ENCODE measurements around the gene KRT16. TPM values are rescaled to one million over a fixed set of nuclear protein-coding genes. Genes with fewer than 3 reads are reported as not detected.
A peak's percentile ranks its signal among the peaks of the same experiment; 100 is the strongest.

KRT16 gene
- total RNA-seq, 1 donor: 2.0 TPM

DNA sequence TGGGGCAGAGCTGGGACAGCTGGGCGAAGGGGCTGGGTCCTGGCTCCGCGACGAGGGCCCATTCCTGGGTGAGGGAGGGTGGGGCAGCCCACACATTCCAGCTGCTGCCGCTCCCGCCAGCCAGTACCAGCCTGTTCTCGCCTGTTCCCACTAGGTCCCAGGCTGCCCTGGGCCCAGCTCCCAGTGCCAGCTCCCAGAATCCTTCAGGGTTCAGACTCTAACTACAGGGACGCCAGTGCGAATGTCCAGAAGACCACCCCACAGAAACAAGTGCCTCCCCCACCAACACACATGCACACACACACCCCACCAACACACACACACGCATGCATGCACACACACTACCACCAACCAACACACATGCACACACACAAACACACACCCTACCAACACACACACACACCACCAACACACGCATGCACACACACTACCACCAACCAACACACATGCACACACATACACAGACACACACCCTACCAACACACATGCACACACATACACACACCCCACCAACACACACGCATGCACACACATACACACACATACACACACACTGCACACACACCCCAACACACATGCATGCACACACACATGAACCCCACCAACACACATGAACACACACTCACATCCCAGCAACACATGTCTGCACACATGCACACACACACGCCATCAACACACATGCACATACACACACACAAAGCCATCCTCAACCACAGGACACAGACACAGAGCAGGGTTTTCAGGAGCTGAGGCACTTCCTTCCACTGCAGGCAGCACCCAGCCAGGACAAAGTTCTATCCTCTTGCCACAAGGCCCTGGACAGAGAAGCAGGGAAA is 39.3 kb upstream of the KRT16 start:
- TF ChIP-seq, protein P1, sequence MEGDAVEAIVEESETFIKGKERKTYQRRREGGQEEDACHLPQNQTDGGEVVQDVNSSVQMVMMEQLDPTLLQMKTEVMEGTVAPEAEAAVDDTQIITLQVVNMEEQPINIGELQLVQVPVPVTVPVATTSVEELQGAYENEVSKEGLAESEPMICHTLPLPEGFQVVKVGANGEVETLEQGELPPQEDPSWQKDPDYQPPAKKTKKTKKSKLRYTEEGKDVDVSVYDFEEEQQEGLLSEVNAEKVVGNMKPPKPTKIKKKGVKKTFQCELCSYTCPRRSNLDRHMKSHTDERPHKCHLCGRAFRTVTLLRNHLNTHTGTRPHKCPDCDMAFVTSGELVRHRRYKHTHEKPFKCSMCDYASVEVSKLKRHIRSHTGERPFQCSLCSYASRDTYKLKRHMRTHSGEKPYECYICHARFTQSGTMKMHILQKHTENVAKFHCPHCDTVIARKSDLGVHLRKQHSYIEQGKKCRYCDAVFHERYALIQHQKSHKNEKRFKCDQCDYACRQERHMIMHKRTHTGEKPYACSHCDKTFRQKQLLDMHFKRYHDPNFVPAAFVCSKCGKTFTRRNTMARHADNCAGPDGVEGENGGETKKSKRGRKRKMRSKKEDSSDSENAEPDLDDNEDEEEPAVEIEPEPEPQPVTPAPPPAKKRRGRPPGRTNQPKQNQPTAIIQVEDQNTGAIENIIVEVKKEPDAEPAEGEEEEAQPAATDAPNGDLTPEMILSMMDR (IDR thresholded peaks at IDR 0.05; ENCODE audit: insufficient read depth, low read length): no peak
- no peak overlapping the region for H3K4me3 ChIP-seq (ENCODE audit: low read depth, low read length)
- DNase-seq (ENCODE audit: low read depth): no peak

DNA sequence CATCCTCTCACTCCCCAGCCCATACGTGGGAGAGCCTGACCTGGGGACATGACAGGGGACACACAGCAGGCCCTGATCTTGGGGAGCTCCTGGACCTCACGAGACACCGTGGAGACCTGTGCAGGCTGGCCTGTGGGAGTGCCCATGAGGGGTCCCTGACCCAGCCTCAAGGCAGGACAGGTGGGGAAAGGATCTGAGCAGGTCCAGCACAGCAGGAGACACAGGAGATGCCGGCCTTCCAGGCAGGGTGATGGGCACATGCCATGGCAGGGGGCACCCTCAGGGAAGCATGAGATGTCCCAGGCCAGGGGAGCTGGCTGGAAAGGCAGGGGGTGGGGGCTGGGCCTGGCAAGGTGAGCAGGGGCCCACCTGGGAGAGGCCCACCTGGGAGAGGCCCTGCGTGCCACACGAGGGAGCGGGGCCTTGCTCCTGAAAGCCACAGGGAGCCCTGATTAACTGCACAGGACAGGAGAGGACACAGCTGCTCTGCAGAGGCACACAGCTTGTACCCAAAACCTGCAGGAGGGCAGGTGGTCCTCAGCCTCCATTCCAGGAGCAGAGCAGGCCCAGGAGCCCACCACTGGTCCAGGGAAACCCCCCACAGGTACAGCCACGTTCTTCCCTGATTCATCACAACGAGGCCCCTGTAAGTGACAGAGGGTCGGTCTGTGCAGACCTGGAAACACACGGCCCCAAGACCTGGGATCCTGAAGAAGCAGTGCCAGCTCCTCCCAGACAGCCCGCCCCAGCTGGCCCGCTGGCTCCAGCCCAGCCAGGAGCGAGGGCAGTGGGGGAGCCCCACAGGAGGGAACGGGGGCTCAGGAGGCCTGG is 38.4 kb upstream of the KRT16 start:
- TF ChIP-seq, protein P1 (IDR thresholded peaks at IDR 0.05; ENCODE audit: insufficient read depth, low read length): no peak
- no peak for DNase-seq (ENCODE audit: low read depth)
- no peak overlapping the region for H3K4me3 ChIP-seq (ENCODE audit: low read depth, low read length)

DNA sequence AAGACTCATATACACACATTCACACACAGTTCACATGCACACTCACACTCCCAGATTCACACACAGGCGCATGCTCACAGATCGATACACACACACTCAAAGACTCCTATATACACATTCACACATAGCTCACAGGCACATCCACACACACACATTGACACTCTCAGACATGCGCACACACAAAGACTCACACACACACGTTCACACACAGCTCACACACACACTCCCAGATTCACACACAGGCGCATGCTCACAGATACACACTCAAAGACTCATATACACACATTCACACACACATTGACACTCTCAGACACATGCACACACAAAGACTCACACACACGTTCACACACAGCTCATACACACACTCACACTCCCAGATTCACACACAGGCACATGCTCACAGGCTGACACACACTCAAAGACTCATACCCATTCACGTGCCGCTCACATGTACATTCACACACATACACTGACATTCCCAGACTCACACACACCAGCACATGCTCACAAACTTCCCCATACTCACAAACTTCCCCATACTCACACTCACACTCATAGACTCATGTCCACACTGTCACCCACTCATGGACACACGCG is 37.5 kb upstream of the KRT16 start:
- TF ChIP-seq, protein P1 (IDR thresholded peaks at IDR 0.05; ENCODE audit: insufficient read depth, low read length): no peak
- H3K4me3 ChIP-seq (ENCODE audit: low read depth, low read length): no peak overlapping the region
- DNase-seq (ENCODE audit: low read depth): no peak

DNA sequence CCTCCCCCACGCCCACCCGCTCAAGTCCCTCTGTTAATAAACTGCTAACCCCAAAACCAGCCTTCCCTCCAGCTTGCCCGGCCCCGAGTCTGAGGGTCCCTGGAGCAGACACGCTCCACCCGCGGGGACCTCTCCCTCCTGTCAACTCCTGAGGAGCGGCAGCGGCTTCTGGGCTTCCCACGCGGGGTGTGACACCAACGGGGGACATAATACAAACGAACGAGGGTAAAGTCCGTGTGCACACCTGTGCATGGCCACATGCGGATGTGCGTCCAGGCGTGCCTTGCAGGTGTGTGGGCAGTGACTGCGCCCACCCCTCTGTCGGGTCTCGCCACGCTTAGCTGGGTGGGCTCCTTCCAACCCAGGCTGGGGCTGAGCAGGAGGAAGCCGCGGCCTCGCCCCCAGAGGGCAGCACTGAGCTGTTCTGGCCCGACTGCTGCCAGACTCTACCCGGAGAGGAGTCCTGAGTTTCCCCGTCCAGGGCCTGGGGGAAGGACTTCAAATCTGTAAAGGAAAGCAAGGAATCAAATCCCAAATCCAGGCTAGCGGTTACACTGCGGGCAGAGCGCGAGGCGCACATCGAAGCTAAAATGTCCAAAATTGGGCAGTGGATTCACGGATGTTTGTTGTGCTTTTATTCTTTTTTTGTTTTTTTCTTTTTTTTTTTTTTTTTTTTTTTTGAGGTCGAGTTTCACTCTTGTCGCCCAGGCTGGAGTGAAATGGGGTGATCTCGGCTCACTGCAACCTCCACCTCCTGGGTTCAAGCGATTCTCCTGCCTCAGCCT is 36.0 kb upstream of the KRT16 start:
- TF ChIP-seq, protein P1 (IDR thresholded peaks at IDR 0.05; ENCODE audit: insufficient read depth, low read length): peak; percentile 95
- H3K4me3 ChIP-seq (ENCODE audit: low read depth, low read length): peak overlapping the region; percentile 50
- peak; percentile 86 for DNase-seq (ENCODE audit: low read depth)

DNA sequence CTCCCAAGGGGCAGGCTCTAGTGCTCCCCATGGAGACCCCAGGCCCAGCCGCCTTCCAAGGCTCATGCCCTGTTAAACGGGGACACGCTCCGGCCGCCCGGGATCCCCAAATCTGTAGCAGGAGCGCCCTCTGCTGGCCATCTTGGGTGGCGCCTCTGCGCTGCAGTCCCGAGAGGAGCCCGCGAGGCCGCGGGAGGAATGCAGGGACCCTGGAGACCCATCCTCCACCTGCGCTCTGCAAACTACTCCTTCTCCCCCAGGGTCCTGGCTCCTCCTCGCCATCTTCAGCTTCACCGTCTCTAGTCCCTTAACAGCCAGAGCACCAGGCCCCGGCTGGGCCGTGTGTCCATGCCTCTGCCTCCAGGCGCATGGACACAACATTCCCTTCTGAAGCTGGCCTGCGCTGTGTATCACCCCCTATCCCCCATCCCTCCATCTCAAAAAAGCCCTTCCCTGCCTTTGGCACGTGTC is 35.4 kb upstream of the KRT16 start:
- H3K4me3 ChIP-seq (ENCODE audit: low read depth, low read length): peak overlapping the region; percentile 25
- DNase-seq (ENCODE audit: low read depth): peak; percentile 64
- TF ChIP-seq, protein P1 (IDR thresholded peaks at IDR 0.05; ENCODE audit: insufficient read depth, low read length): peak; percentile 87
